ENCODE results near the gene KHNYN. TPM values are rescaled to one million over a fixed set of nuclear protein-coding genes. Genes with fewer than 3 reads are reported as not detected.

The KHNYN gene
- total and polyA plus RNA-seq, 2 experiments from 2014 or later: 15.3 to 36.2 TPM

DNA sequence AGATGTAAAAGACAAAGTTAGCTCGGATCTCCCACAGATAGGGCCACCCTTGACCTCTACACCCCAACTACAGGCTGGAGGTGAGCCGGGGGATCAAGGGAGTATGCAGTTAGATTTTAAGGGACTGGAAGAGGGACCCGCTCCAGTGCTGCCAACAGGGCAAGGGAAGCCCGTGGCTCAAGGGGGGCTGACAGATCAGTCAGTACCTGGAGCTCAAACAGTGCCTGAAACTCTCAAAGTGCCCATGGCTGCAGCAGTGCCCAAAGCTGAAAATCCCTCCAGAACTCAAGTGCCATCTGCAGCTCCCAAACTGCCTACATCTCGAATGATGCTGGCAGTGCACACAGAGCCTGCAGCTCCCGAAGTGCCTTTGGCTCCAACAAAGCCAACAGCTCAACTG lies 20.6 kb upstream of the KHNYN start:
- in situ Hi-C loops (cut with MboI): no loop called here
- Histone ChIP-seq H3K27ac (no peak overlapping the region), H3K4me2 (ENCODE audit: unreplicated experiment) (no peak overlapping the region), H3K36me3 (ENCODE audit: low read depth) (no peaks in the 10 kb centered on the region), H3K9ac (no peak overlapping the region), H3K9me2 (ENCODE audit: insufficient read depth) (no peaks in the 10 kb centered on the region), H3K27me3 (replicated peaks; ENCODE audit: insufficient read depth) (no peaks in the 10 kb centered on the region), H2AFZ (no peak overlapping the region), H3F3A (ENCODE audit: insufficient read depth) (no peaks in the 10 kb centered on the region), H3K9me3 (ENCODE audit: low read depth) (no peaks in the 10 kb centered on the region), H3K4me3 (no peak overlapping the region), H3K4me1 (ENCODE audit: insufficient read depth) (no peaks in the 10 kb centered on the region), H3K79me2 (ENCODE audit: insufficient read depth) (no peaks in the 10 kb centered on the region), H4K20me1 (ENCODE audit: insufficient read depth) (no peaks in the 10 kb centered on the region)
- TF ChIP-seq EZH2phosphoT487 (IDR thresholded peaks at IDR 0.05; ENCODE audit: insufficient read depth, low read depth): no peak
- no peak for TF ChIP-seq EZH2 (IDR thresholded peaks at IDR 0.05; ENCODE audit: insufficient read depth, poor library complexity, severe bottlenecking)
- WGBS, 2 experiments (ENCODE audit: low coverage in 1 of 2, low lambda C conversion rate in 2 of 2, missing lambda C conversion rate in 2 of 2): 62 to 63% methylated on average over 6 of the region's 6 CpGs
- no peak for DNase-seq

GRCh38 chr14:24409956-24410355 lies 19.8 kb upstream of the KHNYN start:
- no peaks in the 10 kb centered on the region for H3K9me2 ChIP-seq (ENCODE audit: insufficient read depth)
- no peaks in the 10 kb centered on the region for H3K4me1 ChIP-seq (ENCODE audit: insufficient read depth)
- no peaks in the 10 kb centered on the region for H3K27me3 ChIP-seq (replicated peaks; ENCODE audit: insufficient read depth)
- in situ Hi-C loops (cut with MboI): no loop called here
- H3K9me3 ChIP-seq (ENCODE audit: low read depth): no peaks in the 10 kb centered on the region
- no peak overlapping the region for H2AFZ ChIP-seq
- H4K20me1 ChIP-seq (ENCODE audit: insufficient read depth): no peaks in the 10 kb centered on the region
- no peak overlapping the region for H3K27ac ChIP-seq
- no peak for DNase-seq
- no peaks in the 10 kb centered on the region for H3K36me3 ChIP-seq (ENCODE audit: low read depth)
- no peaks in the 10 kb centered on the region for H3F3A ChIP-seq (ENCODE audit: insufficient read depth)
- WGBS, 2 experiments (ENCODE audit: low coverage in 1 of 2, low lambda C conversion rate in 2 of 2, missing lambda C conversion rate in 2 of 2): 85 to 87% methylated on average over 6 to 10 of the region's 10 CpGs
- TF ChIP-seq EZH2phosphoT487 (IDR thresholded peaks at IDR 0.05; ENCODE audit: insufficient read depth, low read depth) (no peak), EZH2 (IDR thresholded peaks at IDR 0.05; ENCODE audit: insufficient read depth, poor library complexity, severe bottlenecking) (no peak)
- H3K9ac ChIP-seq: no peak overlapping the region
- no peak overlapping the region for H3K4me3 ChIP-seq
- no peaks in the 10 kb centered on the region for H3K79me2 ChIP-seq (ENCODE audit: insufficient read depth)
- H3K4me2 ChIP-seq (ENCODE audit: unreplicated experiment): no peak overlapping the region

- Histone ChIP-seq H4K20me1 (ENCODE audit: insufficient read depth) (no peaks in the 10 kb centered on the region), H3K79me2 (ENCODE audit: insufficient read depth) (no peaks in the 10 kb centered on the region), H2AFZ (no peak overlapping the region), H3K4me1 (ENCODE audit: insufficient read depth) (no peaks in the 10 kb centered on the region), H3K27me3 (replicated peaks; ENCODE audit: insufficient read depth) (no peaks in the 10 kb centered on the region), H3K27ac (no peak overlapping the region), H3K9me3 (ENCODE audit: low read depth) (no peaks in the 10 kb centered on the region), H3K9ac (no peak overlapping the region), H3F3A (ENCODE audit: insufficient read depth) (no peaks in the 10 kb centered on the region), H3K36me3 (ENCODE audit: low read depth) (no peaks in the 10 kb centered on the region), H3K4me2 (ENCODE audit: unreplicated experiment) (no peak overlapping the region), H3K9me2 (ENCODE audit: insufficient read depth) (no peaks in the 10 kb centered on the region), H3K4me3 (no peak overlapping the region)
- WGBS, 2 experiments (ENCODE audit: low coverage in 1 of 2, low lambda C conversion rate in 2 of 2, missing lambda C conversion rate in 2 of 2): 64 to 66% methylated on average over 16 of the region's 16 CpGs
- in situ Hi-C loops (cut with MboI): no loop called here
- DNase-seq: peak; percentile 74
- no peak for TF ChIP-seq EZH2 (IDR thresholded peaks at IDR 0.05; ENCODE audit: insufficient read depth, poor library complexity, severe bottlenecking)
- no peak for TF ChIP-seq EZH2phosphoT487 (IDR thresholded peaks at IDR 0.05; ENCODE audit: insufficient read depth, low read depth)
Observed at GRCh38 chr14:24411443-24412389, 18.0 kb upstream of the KHNYN start.

DNA sequence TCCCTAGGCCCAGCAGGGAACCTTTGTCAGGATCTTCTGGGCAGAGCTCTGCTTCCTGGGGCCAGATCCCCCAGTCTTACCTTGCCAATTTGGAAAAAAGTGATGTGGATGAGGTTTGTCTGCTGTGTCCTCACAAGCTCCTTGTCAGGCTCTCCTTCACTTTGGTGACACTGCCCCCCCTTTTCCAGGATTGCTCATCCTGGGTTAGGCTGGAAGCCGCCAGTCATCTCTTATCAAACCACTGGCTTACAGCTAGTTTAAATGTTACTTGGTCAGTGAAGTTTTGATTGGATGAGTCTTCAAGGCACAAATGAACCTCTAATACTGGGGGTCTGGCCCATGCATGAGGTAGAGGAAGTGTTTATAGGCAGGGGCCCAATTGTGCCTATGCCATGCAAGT lies 15.7 kb upstream of the KHNYN start:
- TF ChIP-seq EZH2phosphoT487 (IDR thresholded peaks at IDR 0.05; ENCODE audit: insufficient read depth, low read depth): no peak
- no peak for TF ChIP-seq EZH2 (IDR thresholded peaks at IDR 0.05; ENCODE audit: insufficient read depth, poor library complexity, severe bottlenecking)
- Histone ChIP-seq H3K36me3 (ENCODE audit: low read depth) (no peaks in the 10 kb centered on the region), H3K9me2 (ENCODE audit: insufficient read depth) (no peaks in the 10 kb centered on the region), H3K27ac (no peak overlapping the region), H3K79me2 (ENCODE audit: insufficient read depth) (no peaks in the 10 kb centered on the region), H3K27me3 (replicated peaks; ENCODE audit: insufficient read depth) (no peaks in the 10 kb centered on the region), H3K9ac (no peak overlapping the region), H4K20me1 (ENCODE audit: insufficient read depth) (no peaks in the 10 kb centered on the region), H2AFZ (no peak overlapping the region), H3F3A (ENCODE audit: insufficient read depth) (no peaks in the 10 kb centered on the region), H3K4me2 (ENCODE audit: unreplicated experiment) (no peak overlapping the region), H3K4me1 (ENCODE audit: insufficient read depth) (no peaks in the 10 kb centered on the region), H3K9me3 (ENCODE audit: low read depth) (no peaks in the 10 kb centered on the region), H3K4me3 (no peak overlapping the region)
- 95 to 96% methylated on average over 1 of the region's 1 CpG for WGBS, 2 experiments (ENCODE audit: low coverage in 1 of 2, low lambda C conversion rate in 2 of 2, missing lambda C conversion rate in 2 of 2)
- in situ Hi-C loops (cut with MboI): no loop called here
- DNase-seq: no peak

All from GM23248 (cell line).